ENCODE data around the gene TPD52L1. TPM values are rescaled to one million over a fixed set of nuclear protein-coding genes. Genes with fewer than 3 reads are reported as not detected.

TPD52L1 gene
- 57.7 and 63.3 TPM in 2 replicates for total RNA-seq

- Histone ChIP-seq H3K27me3 (ENCODE audit: control insufficient read depth, insufficient read depth, low read length) (no peaks in the 10 kb centered on the region), H3K36me3 (ENCODE audit: control insufficient read depth, insufficient read depth, low read length) (no peaks in the 10 kb centered on the region), H3K4me3 (ENCODE audit: low read depth, low read length) (peak within 1 kb of the TSS; percentile 63)
- DNase-seq (ENCODE audit: low read depth): peak; percentile 34
- peak; percentile 97 for TF ChIP-seq CTCF (IDR thresholded peaks at IDR 0.05; ENCODE audit: insufficient read depth, low read length, poor library complexity, severe bottlenecking)
Measured at GRCh38 chr6:125153391-125154117, at the start of gene TPD52L1. Gene TPD52L1 (plus strand): TSS chr6:125153773. CDS start chr6:125153952, 179 bp downstream.

GRCh38 chr6:125104425-125104824, 49.1 kb upstream of the TPD52L1 start:
- no peak overlapping the region for H3K4me3 ChIP-seq (ENCODE audit: low read depth, low read length)
- TF ChIP-seq CTCF (IDR thresholded peaks at IDR 0.05; ENCODE audit: insufficient read depth, low read length, poor library complexity, severe bottlenecking): no peak
- no peaks in the 10 kb centered on the region for H3K27me3 ChIP-seq (ENCODE audit: control insufficient read depth, insufficient read depth, low read length)
- DNase-seq (ENCODE audit: low read depth): no peak
- no peaks in the 10 kb centered on the region for H3K36me3 ChIP-seq (ENCODE audit: control insufficient read depth, insufficient read depth, low read length)

- no peak overlapping the region for H3K4me3 ChIP-seq (ENCODE audit: low read depth, low read length)
- H3K36me3 ChIP-seq (ENCODE audit: control insufficient read depth, insufficient read depth, low read length): no peaks in the 10 kb centered on the region
- no peak for TF ChIP-seq CTCF (IDR thresholded peaks at IDR 0.05; ENCODE audit: insufficient read depth, low read length, poor library complexity, severe bottlenecking)
- DNase-seq (ENCODE audit: low read depth): no peak
- H3K27me3 ChIP-seq (ENCODE audit: control insufficient read depth, insufficient read depth, low read length): no peaks in the 10 kb centered on the region
Measured at GRCh38 chr6:125107048-125107447, 46.5 kb upstream of the TPD52L1 start.

GRCh38 chr6:125107896-125108295, 45.7 kb upstream of the TPD52L1 start:
- DNase-seq (ENCODE audit: low read depth): no peak
- TF ChIP-seq CTCF (IDR thresholded peaks at IDR 0.05; ENCODE audit: insufficient read depth, low read length, poor library complexity, severe bottlenecking): no peak
- Histone ChIP-seq H3K27me3 (ENCODE audit: control insufficient read depth, insufficient read depth, low read length) (no peaks in the 10 kb centered on the region), H3K4me3 (ENCODE audit: low read depth, low read length) (no peak overlapping the region), H3K36me3 (ENCODE audit: control insufficient read depth, insufficient read depth, low read length) (no peaks in the 10 kb centered on the region)

- H3K4me3 ChIP-seq (ENCODE audit: low read depth, low read length): no peak overlapping the region
- DNase-seq (ENCODE audit: low read depth): no peak
- no peaks in the 10 kb centered on the region for H3K36me3 ChIP-seq (ENCODE audit: control insufficient read depth, insufficient read depth, low read length)
- TF ChIP-seq CTCF (IDR thresholded peaks at IDR 0.05; ENCODE audit: insufficient read depth, low read length, poor library complexity, severe bottlenecking): no peak
- no peaks in the 10 kb centered on the region for H3K27me3 ChIP-seq (ENCODE audit: control insufficient read depth, insufficient read depth, low read length)
Measured at GRCh38 chr6:125110056-125110455, 43.5 kb upstream of the TPD52L1 start.

All from kidney epithelial cell (primary cell).